GM12875 (cell line): ENCODE measurements around the gene ANGPTL2.

Experiments used
- H3K4me3 ChIP-seq: one replicate; pipeline ENCODE4 v1.5.1; 2011; ENCODE audit warnings: low read depth, low read length, control low read depth
- TF ChIP-seq, protein P1 (sequence below): IDR thresholded peaks from 2 replicates; pipeline ENCODE4 v1.5.1; 2011; ENCODE audit warnings: low read depth, mild to moderate bottlenecking, control low read depth, inconsistent platforms, low read length, moderate library complexity, borderline replicate concordance; ENCODE audit not compliant: insufficient read depth

ANGPTL2 gene

DNA sequence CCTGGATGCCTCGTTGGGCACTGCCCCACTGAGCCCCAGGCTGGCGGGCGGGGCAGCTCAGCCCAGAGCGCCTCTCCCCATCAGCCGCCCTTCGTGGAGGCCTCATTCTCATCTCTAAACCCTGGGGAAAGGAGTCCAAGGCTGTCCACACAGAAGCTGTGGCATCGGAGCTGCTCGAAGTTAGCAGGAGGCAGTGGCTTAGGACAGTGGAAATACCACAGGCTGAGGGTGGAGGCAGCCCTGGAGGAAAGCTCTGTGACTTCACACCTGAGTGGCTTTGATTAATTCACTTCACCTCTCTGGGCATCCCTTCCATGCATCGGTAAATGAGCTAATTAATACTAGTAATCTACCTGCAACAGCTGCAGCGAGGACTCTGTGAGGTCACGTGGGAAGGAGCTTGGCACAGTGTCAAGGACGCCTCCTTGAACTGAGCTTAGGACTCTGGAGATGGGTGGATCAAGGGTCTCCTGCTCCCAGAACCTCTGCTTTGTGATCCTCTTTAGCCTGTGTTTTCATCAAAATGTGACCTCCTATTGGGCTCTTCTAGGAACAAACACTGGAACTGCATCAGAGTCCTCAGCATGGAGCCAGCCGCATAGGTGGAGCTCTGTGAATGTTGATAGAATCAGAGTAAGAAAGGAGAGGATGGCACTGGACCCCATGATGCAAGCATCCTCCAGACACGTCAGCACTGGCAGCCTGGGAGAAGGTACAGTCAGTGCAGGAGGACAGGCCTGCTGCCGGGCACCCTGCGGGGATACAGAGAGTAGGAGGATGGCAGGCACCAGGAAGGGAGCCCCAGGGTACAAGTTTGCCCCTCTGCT lies 842 bp upstream of the ANGPTL2 start:
- TF ChIP-seq, protein P1, sequence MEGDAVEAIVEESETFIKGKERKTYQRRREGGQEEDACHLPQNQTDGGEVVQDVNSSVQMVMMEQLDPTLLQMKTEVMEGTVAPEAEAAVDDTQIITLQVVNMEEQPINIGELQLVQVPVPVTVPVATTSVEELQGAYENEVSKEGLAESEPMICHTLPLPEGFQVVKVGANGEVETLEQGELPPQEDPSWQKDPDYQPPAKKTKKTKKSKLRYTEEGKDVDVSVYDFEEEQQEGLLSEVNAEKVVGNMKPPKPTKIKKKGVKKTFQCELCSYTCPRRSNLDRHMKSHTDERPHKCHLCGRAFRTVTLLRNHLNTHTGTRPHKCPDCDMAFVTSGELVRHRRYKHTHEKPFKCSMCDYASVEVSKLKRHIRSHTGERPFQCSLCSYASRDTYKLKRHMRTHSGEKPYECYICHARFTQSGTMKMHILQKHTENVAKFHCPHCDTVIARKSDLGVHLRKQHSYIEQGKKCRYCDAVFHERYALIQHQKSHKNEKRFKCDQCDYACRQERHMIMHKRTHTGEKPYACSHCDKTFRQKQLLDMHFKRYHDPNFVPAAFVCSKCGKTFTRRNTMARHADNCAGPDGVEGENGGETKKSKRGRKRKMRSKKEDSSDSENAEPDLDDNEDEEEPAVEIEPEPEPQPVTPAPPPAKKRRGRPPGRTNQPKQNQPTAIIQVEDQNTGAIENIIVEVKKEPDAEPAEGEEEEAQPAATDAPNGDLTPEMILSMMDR, result no peak
- H3K4me3 ChIP-seq, result no peak overlapping the region

DNA sequence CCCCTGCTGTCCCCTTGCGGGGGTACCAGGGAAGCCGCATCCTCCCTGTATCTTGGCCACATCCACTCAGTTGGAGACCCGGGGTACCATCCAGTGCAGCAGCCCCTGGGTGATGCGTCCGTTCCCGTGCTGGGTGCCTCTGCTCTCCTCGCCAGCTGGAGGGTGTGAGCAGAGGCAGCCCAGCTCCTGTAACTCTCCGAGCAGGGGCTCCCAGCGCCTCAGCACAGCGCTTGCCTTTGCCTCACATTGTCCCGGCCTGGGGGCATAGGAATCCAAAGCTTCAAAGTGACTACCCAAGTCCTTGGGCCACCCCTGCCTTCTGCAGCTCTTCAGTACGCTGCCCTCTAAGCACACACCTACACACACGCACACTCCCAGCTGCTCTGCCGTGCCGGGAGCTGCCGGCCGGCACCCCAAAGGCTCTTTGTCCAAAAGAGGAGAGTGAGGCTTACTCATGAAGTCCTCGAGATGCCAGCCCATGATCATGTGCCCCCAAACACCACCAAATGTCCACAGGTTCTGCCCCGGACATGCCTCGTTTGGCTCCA lies 733 bp downstream of the ANGPTL2 start:
- TF ChIP-seq, protein P1, result no peak
- H3K4me3 ChIP-seq, result no peak overlapping the region

DNA sequence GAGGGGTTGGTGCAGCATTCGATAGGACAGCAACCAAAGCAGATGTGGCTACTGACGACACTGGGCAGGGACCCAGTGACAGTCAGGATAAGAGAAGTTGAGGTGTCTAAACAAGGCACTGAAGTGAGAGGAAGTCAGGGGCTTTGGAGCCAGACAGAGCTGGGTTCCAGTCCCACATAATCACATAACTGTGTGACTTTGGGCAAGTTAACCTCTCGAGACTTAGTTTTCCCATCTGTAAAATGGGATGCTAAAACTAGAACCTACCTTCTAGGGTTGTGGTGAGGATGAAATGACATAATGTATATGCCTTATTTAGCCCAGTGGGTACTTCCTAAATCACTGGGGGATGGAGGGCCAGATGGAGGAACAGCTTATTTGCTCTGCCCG lies 3.1 kb downstream of the ANGPTL2 start:
- H3K4me3 ChIP-seq, result no peak overlapping the region
- TF ChIP-seq, protein P1, result no peak

DNA sequence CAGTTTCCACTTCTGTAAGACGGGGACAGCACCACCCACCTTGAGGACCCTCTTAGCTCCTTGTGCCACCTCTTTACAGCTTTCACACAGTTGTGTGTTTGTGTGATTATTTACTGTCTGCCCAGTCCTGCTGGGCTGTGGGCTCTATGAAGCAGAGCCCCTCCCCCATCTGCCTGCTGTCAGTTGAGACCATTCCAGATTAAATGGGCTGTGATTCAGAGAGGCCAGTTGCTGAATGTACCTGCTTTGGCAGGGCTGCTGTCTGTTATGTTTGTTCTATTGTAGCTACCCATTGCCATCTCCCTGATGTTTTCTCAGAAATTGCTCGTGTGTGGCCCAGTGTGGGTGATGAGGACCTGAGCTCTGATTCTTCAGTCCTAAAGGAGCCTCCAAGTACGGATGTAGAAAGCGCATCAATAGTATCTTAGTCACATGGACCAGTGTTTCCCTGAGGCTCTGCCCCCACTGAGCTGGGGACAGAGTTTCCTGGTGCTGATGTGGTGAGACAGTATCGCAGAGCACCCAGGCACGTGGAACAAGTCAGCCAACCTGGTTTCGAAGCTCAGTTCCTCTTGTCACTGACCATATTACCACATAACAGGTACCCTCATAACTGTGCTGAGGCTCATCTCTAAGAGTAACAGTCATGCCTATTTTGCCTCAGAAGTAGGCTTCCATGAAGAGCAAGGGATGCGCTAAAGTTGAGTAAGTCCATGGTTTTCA lies 3.7 kb downstream of the ANGPTL2 start:
- no peak overlapping the region for H3K4me3 ChIP-seq
- TF ChIP-seq, protein P1, result no peak

DNA sequence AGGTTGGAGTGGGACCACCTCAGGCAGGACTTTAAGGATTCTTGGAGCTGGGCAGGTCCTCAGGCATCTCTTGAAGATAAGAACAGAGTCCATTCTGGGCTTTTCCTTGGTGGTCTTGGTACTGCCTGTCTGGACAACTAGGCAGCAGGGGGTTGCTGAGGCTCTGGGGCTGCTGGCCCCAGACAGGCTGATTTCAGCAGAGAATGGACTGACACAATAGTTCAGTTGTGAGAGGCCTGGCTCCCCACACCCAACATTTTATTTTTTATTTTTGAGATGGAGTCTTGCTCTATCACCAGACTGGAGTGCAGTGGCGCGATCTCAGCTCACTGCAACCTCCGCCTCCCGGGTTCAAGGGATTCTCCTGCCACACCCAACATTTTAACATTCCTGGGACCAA lies 4.6 kb downstream of the ANGPTL2 start:
- TF ChIP-seq, protein P1, result no peak
- no peak overlapping the region for H3K4me3 ChIP-seq

DNA sequence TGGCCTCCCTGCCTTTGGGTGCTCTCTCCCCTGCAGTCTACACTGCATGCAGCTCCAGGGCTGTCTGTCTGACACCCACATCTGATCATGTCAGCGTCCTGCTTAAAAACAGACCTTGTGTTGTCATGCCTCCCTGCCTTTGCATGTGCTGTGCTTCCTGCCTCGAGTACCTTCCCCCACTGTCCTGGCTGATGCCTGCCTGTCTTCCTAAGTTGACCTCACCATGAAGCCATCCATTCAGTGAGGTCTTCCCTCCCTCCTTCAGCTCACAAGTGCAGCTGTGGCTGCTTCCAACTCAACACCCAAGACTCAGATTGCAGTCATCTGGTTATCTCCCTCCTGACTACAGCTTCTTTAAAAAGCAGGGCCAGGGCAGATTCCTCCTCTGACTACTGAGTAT lies 5.5 kb downstream of the ANGPTL2 start:
- H3K4me3 ChIP-seq, result no peak overlapping the region
- TF ChIP-seq, protein P1, result no peak
